GM23338 (cell line): ENCODE results near the gene ZSCAN5B.
"Not testable (repeated sequence)": the region's sequence is repeated elsewhere in the genome, so short reads cannot be mapped to it uniquely, and the experiment has no call there.

Experiments
- CTCF ChIP-seq, 2 experiments: fragments of 200-600 bp in 1 of 2; sonication (generic) in 1 of 2; conservative IDR thresholded peaks; 2 replicates each; pipeline versions ENCODE4 v1.5.1 to v1.6.1; 2016 to 2017; ENCODE audit warnings: antibody characterized with exemption in 2 of 2, low read depth in 2 of 2, mild to moderate bottlenecking in 2 of 2, moderate library complexity in 1 of 2
- POLR2AphosphoS5 ChIP-seq: IDR thresholded peaks from 2 replicates; pipeline ENCODE4 v1.6.1; 2016; ENCODE audit warnings: antibody characterized with exemption, low read depth

GRCh38 chr19:56176310-56176709 is 21.3 kb downstream of the ZSCAN5B start:
- TF ChIP-seq POLR2AphosphoS5; CTCF (conservative IDR thresholded peaks at IDR 0.05; ENCODE audit: low read depth in 2 of 2): not testable (repeated sequence)
